Nucleus accumbens (tissue), 56 donors: Measurements from ENCODE around the gene HSF2BP.
"Not testable (repeated sequence)": the region's sequence is repeated elsewhere in the genome, so short reads cannot be mapped to it uniquely, and the experiment has no call there.

Experiments used
- DNase-seq, 56 donors: peaks; one replicate each; lab custom pipeline; 2025; lab: John Stamatoyannopoulos, UW

HSF2BP gene

GRCh38 chr21:43653626-43654025, 5.7 kb downstream of the HSF2BP start:
- DNase-seq, result no peak

GRCh38 chr21:43652616-43653015, 6.7 kb downstream of the HSF2BP start:
- no peak for DNase-seq

DNA sequence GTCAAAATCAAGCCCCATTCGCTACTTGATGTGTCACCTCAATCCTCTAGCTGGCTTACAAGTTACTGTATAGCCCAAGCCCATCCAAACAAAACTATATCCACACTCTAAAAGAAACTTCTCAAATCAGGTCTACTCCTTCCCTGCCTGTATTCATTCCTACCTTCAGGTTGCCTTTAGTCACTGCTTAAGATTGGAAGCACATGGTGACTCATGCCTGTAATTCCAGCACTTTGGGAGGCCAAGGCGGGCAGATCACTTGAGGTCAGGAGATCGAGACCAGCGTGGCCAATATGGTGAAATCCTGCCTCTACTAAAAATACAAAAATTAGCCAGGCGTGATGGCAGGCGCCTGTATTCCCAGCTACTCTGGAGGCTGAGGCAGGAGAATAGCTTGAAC, 7.4 kb downstream of the HSF2BP start:
- not testable (repeated sequence) for DNase-seq

DNA sequence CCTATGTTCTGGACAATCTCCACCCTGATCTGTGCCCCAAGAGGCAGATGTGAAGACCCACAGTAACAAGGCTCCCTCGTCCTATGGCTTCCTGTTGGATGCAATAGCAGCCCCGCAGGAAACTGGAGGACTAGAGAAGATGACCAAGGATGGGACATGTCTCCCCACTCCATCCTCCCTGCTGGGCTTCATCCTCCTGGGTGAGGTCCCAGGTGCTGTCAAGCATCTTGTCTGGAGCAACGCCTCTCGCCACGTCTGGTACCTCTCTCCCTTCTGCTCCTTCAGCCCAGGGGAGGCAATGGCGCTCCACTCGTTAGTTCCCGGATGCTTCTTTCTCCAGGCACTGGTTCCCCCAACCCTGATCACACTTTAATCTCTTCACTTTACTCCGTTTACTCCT, 11.1 kb downstream of the HSF2BP start:
- DNase-seq, result no peak

GRCh38 chr21:43646550-43647260, 12.6 kb downstream of the HSF2BP start:
- DNase-seq, result peak in 54 of 56 donors; percentile 29 to 93 (median 74)

- no peak for DNase-seq
These were observed 13.3 kb downstream of the HSF2BP start for GRCh38 chr21:43645976-43646375.

DNA sequence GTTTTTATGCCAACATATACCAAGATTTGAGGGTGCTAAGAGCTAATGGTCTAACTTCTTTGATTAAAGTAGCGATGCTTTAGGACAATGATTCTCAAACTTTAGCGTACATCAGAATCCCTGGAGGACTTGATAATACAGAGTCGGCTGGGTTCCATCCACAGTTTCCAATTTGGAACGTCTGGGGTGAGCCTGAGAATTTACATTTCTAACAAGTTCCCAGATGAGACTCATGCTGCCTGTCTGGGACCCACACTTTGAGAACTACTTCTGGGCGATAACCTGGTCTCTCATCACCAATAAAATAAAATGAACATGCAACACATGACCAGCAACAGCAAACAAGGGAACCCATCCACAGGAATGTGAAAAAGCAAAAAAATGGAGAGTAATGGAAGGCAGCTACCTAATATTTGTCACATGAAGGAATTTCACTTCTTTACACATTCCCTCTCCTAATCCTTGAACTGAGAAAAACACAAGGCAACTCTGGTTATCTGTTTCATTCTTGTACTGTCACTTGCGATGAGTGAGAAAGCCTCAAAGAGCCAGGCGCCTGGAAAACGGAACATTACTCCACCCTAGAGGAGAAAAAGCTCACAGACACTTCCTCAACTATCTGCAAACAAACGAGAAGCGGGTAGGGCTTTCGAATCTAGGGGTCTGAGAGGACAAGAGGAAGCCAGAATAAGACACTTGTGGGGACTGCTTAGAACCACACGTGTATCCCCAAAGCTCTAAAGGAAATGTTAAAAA, 14.0 kb downstream of the HSF2BP start:
- peak in 11 of 56 donors; percentile 8 to 58 (median 13) for DNase-seq

DNA sequence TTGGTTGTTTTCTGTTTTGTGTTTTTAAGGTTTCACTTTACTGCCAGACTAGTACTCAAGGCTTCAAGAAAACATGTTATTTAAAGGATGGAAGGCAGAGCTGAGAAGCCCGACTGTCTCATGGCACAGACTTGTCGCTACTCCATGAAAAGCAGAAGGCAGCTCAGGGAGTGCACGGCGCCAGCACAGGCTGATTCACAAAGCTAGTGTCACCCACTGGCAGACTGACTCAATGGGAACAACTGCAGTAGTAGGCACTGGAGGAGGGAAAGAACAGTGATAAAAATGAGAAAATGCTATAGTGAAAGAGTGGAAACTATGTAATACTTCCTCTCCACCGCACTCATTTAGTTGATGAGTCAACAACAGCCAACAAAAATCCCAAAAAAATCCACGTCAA, 14.7 kb downstream of the HSF2BP start:
- peak in 12 of 56 donors; percentile 10 to 64 (median 34) for DNase-seq

DNA sequence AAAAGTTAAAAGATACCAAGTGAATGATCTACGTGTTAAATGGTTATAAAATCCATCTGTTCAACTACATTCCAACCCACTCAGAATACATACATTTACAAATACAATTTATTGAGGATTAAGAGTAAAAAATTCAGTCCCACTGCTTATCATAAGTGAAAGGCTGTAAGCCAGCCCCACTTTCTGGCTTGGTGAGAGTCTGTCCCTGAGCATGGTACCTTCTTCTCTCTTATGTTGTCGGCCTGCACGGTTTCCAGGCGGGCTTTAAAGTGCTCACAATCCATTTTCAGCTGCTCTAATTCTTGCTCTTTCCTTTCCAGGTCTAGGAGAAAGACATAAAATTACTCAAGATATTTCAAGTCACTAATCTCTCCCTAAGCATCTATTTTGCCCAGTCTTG, 15.2 kb downstream of the HSF2BP start:
- DNase-seq, result no peak

DNA sequence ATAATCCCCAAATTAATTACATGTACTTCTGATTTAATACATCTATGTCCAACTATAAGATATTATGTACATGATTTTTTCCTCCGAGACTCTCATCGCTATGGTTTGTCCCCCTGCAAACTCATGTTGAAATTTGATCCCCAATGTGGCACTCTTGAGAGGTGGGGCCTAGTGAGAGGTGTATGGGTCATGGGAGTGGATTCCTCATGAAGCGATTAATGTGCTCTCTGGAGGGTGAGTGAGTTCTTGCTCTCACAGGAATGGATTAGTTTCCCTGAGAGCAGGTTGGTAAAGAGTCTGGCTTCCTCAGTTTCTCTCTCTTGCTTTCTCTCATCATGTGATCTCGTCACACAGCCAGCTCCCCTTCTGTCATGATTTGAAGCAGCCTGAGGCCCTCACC, 16.1 kb downstream of the HSF2BP start:
- no peak for DNase-seq

GRCh38 chr21:43640400-43640799, 18.9 kb downstream of the HSF2BP start:
- no peak for DNase-seq

DNA sequence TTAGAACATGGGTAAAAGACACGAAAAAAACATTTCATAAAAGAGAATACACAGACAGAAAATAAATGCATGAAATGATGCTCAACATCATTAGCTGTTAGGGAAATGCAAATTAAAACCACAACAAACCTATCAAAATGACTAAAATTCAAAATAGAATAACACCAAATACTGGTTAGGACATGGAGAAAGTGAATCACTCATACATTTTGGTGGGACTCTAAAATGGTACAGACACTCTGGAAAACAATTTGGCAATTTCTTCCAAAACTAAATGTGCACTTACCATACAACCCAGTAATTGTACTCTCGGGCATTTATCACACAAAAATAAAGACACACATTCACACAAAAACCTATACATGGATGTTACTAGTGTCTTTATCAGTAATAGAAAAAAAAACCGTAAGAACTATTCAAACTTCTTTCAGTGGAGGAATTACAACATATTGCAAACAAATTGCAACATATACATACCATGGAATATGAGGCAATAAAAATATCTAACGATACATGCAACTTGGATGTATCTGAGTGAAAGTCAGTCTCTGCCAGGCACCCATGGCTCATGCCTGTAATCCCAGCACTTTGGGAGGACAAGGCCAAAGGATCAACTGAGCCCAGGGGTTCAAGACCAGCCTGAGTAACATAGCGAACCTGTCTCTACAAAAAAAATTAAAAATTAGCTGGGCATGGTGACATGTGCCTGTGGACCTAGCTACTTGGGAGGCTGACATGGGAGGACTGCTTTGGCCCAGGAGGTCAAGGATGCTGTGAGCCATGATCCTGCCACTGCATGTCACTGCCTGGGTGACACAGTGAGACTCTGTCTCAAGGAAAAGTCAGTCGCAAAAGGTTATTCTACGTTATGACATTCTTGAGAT, 19.6 kb downstream of the HSF2BP start:
- DNase-seq, result no peak

DNA sequence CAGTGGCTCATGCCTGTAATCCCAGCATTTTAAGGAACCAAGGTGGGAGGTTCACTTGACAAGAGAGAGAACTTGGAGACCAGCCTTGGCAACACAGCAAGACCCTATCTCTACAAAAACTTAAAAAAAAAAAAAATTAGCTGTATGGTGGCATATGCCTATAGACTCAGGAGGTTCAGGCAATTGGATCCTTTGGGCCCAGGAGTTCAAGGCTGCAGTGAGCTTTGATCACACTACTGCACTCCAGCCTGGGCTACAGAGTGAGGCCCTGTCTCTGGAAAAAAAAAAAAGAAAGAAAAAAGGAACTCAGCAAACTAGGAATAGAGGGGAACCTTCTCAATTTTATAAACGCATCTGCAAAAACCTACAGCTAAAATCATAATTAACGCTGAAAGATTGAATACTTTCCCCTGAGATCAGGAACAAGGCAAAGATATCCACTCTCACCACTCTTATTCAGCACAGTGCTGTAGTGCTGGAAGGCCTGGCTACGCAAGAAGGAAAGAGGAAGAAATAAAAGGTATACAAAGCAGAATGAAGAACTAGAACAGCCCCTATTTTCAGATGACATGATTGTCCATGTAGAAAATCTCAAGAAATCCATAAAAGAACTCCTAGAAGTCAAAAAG, 21.6 kb downstream of the HSF2BP start:
- DNase-seq, result no peak

DNA sequence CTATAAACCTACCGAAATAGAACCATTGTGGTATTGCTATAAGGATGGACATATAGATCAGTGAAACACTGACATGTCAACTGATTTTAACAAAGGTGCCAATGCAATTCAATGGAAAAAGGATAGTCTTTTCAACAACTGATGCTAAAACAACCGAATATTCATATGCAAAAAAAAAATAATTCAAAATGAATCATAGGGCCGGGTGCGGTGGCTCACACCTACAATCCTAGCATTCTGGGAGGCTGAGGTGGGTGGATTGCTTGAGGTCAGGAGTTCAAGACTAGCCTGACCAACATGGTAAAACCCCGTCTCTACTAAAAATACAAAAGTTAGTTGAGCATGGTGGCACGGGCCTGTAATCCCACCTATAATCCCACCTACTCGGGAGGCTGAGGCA, 23.9 kb downstream of the HSF2BP start:
- DNase-seq, result no peak

DNA sequence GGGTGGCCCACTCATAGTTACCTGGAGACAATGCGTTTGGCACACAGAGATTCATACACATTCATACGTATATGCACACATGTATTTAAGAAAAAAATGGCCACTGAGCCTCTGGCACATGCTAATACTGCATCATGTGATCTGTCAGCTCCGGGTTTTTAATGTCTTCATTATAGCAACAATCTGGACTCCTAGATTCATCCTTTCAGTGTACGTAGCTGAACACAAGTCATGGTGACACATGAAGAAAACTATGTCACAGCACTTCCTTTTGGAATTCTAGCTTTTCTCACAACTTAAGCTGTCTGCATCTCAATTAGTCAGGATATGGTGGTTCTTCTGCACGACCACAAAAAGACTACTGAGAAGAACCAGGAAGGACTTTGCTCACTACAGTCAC, 24.7 kb downstream of the HSF2BP start:
- no peak for DNase-seq

DNA sequence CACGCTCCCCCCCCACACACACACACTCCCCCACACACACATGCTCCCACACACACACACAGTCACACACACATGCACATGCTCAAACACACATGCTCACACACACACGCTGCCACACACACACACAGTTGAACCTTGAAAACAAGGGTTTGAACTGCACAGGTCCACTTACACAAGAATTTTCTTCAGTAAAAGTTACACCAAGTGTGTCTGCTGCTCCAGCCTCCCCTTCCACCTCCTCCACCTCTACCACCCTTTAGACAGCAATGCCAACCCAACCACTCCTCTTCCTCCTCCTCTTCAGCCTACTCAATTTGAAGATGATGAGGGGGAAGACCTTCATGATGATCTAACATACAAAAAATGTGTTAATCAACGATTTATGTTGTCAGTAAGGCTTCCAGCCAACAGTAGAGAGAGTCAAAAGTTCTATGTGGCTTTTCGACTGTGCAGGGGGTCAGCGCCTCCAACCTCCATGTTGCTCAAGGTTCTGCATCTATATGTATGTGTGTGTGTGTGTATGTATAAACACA, 26.8 kb downstream of the HSF2BP start:
- DNase-seq, result no peak

- no peak for DNase-seq
These were observed 27.7 kb downstream of the HSF2BP start for GRCh38 chr21:43631411-43632107.

GRCh38 chr21:43627527-43627926, 31.8 kb downstream of the HSF2BP start:
- DNase-seq, result no peak

DNA sequence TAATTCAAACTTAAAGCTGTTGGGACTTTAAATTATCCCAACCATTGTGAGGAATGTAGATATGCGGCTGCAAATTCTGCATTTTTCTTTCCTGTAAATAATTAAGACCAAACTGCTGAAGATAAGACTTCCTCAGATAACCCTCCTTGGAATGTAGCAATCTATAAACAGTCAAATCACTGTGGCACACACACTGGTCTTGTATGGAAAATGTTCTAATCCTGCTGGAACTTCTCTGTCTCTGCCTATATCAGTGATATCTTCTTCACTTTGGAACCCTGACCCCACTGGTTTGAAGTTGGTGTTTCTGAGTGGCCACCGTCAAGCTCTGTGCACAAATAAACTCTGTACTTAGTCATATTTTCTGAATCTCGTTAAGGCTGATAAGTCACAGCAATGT, 32.9 kb downstream of the HSF2BP start:
- no peak for DNase-seq

DNA sequence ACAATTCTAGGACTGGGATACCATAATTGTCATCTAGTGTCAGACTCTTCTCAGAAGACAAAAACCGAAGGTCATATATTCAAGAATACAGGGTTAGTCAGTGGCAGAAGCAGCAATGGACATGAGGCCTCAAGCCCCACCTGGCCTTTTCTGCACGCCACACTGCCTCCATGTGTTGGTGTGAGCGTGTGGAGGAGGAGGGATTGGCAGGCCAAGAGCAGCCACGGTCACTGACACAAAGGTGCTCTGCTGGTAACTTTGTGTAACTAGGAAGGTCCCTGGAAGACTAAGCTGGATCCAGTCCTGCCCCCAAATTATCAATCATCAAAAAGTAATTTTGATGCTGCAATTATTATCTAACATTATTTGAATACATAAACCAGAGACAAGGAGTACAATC, 34.9 kb downstream of the HSF2BP start:
- no peak for DNase-seq
